Suprapubic skin (tissue), 3 donors: ENCODE measurements around the gene INTU.

Experiments used
- CTCF ChIP-seq, 2 donors: fragments of 200-600 bp in 1 of 2; fragments of 450-650 bp in 1 of 2; sonication (generic) in 1 of 2; IDR thresholded peaks; one replicate each; pipeline ENCODE4 v1.5.1; 2016 to 2019; ENCODE audit warnings: antibody characterized with exemption in 2 of 2, mild to moderate bottlenecking in 1 of 2, moderate library complexity in 1 of 2
- POLR2A ChIP-seq, 2 donors: fragments of 450-650 bp; IDR thresholded peaks; one replicate each; pipeline ENCODE4 v1.6.1; 2017; ENCODE audit warnings: antibody characterized with exemption in 2 of 2, mild to moderate bottlenecking in 2 of 2, moderate library complexity in 2 of 2

DNA sequence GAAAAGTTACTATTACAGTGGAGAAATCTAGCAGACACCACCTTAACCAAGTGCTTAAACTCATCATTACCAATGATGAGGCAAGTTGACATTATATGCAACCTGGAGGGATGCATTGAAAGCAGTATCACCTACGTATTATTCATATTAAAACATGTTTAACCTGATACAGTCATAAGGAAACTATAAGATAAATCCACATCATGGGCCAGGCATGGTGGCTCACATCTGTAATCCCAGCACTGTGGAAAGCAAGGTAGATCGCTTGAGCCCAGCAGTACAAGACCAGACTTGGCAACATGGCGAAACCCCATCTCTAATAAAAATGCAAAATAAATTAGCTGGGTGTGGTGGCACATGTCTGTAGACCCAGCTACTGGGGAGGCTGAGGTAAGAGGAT, 22.3 kb upstream of the INTU start:
- no peak for TF ChIP-seq POLR2A (IDR thresholded peaks at IDR 0.05)
- no peak for TF ChIP-seq CTCF (IDR thresholded peaks at IDR 0.05)
